AG08395 (cell line): ENCODE results near the gene CYP26B1.
A peak's percentile ranks its signal among the peaks of the same experiment; 100 is the strongest.
"Not testable (repeated sequence)": the region's sequence is repeated elsewhere in the genome, so short reads cannot be mapped to it uniquely, and the experiment has no call there.

ENCODE experiments used
- DNase-seq: peaks from one replicate; pipeline ENCODE4 v3.0.0; 2012; ENCODE audit warnings: mixed read lengths, low spot score

Gene CYP26B1

GRCh38 chr2:72109291-72109690 lies 38.4 kb downstream of the CYP26B1 start:
- no peak for DNase-seq

DNA sequence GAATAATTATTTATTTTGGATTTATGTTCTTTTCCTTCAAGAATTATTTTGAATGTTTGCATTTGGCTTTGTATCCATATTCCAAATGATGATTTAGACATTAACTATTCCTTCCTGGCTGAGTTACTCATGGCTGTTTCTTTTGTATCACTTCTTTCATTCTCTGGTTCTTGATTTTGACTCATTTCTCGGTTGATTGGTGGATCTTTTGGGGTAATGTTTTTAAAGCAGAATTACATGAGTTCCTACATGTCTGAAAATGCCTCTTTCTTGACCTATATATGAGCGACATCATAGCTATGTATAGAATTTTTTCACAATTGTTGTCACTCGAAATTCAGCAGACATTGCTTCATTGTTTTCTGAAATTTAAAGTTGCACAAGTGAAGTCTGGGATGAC lies 39.5 kb downstream of the CYP26B1 start:
- no peak for DNase-seq

- no peak for DNase-seq
Observed at GRCh38 chr2:72106978-72107377, 40.7 kb downstream of the CYP26B1 start.

- no peak for DNase-seq
Observed at GRCh38 chr2:72104821-72105588, 42.7 kb downstream of the CYP26B1 start.

GRCh38 chr2:72103690-72104089 lies 44.0 kb downstream of the CYP26B1 start:
- DNase-seq, result no peak

GRCh38 chr2:72103161-72103560 lies 44.5 kb downstream of the CYP26B1 start:
- no peak for DNase-seq

DNA sequence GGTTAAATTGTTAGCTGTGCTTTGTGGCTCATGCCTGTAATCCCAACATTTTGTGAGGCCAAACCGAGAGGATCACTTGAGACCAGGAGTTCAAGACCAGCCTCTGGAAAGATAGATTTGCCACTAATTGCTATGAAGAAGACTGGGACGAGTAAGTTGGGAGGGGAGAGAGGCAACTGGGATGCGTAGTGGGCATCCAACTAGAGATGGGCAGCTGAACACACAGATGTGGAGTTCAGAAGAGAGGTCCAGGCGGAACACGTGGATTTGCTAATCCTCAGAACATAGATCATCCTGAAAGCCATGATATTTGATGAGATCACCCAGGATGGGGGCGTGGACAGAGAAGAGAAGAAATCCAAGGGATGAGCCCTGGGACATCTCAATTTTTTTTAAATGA lies 48.7 kb downstream of the CYP26B1 start:
- no peak for DNase-seq

DNA sequence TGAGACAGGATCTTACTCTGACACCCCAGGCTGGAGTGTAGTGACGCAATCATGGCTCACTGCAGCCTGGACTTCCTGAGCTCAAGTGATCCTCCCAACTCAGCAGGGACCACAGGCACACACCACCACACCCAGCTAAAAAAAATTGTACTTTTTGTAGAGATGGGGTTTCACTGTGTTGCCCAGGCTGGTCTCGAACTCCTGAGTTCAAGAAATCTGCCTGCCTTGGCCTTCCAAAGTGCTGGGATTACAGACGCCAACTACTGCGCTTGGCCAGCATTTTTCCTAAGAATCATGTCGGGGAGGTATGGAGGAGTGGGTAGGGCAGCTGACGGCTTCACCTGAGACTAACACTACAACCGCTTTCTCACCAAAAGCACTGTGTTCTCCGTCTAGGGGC lies 50.4 kb downstream of the CYP26B1 start:
- no peak for DNase-seq

GRCh38 chr2:72096181-72096580 lies 51.5 kb downstream of the CYP26B1 start:
- no peak for DNase-seq

GRCh38 chr2:72095364-72095763 lies 52.3 kb downstream of the CYP26B1 start:
- no peak for DNase-seq

DNA sequence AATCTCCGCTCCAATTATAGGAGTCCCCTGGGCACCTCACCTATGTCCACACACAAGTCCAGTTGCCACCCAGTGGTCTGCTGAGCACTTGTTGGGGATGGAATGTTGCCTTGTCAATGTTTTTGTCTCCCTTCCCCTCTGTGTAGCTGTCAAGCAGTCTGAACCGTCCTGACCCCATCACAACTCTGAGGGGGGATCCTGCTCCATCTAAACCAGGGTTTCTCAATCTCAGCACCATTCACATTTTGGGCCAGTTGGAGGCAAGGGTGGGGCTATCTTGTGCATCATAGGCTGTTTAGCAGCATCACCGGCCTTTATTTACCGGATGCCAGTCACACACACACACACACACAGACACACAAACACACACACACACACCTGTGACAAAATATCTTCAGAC lies 53.0 kb downstream of the CYP26B1 start:
- no peak for DNase-seq

GRCh38 chr2:72092111-72092510 lies 55.6 kb downstream of the CYP26B1 start:
- DNase-seq, result no peak

DNA sequence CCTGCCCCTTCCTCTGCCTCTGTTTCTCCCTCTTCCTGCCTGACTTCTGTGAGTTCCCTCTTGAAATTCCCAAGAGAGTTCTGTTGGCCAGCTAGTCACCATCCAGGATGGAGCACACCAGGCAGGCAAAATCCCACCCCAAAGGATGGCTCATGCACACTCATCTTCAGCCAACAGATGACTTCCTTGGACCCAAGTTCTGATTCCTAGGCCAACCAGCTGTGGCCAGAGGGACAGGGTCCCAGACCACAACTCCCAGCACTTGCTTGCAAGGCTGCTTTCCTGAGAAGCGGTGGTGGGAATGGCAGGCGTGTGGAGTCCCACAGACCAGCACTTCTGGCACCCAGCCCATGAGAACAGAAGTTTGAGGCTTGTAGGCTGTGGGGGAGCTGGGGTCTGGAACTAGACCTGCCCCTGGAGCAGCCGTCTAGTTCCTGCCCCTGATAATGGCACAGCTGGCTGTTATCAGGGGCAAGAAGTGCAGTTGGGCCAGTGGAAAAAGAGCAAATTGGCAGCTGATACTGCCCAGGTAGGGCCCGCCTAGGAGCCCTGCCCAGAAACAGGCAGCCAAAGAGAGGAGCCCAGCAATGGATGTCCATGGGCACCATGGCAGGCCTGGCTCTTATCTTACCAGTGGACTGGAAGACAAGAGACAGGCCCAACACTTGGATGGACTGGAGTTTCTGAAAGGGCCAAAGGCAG lies 56.7 kb downstream of the CYP26B1 start:
- DNase-seq, result no peak

GRCh38 chr2:72090271-72090720 lies 57.4 kb downstream of the CYP26B1 start:
- DNase-seq, result no peak

- DNase-seq, result no peak
Observed at GRCh38 chr2:72089537-72089936, 58.1 kb downstream of the CYP26B1 start.

DNA sequence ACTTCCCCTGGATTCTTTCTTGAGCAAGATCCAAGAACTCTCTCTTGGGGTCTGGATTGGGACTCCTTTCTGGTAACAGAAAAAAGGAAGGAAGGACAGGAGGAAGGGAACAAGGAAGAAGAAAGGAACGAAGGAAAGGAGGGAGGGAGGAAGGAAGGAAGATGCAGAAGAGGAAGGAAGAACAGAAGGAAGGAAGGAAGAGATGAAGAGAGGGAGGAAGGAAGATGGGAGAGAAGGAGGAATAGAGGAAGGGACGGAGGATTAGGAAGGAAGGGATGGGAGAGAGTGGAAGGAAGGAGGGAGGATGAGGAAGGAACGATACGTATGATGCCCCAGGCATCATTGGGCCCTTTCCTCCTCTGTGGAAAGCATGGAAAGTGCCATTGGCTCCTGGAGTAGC lies 58.6 kb downstream of the CYP26B1 start:
- no peak for DNase-seq

DNA sequence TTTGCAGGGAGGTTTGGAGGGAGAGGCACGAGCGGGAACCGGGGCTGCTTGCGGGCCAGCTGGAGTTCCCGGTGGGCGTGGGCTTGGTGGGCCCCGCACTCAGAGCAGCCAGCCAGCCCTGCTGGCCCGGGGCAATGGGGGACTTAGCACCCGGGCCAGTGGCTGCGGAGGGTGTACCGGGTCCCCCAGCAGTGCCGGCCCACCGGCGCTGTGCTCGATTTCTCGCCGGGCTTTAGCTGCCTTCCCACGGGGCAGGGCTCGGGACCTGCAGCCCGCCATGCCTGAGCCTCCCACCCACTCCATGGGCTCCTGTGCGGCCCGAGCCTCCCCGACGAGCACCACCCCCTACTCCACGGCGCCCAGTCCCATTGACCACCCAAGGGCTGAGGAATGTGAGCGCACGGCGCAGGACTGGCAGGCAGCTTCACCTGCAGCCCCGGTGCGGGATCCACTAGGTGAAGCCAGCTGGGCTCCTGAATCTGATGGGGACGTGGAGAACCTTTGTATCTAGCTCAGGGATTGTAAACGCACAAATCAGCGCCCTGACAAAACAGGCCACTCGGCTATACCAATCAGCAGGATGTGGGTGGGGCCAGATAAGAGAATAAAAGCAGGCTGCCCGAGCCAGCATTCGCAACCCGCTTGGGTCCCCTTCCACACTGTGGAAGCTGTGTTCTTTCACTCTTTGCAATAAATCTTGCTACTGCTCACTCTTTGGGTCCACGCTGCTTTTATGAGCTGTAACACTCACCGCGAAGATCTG lies 60.6 kb downstream of the CYP26B1 start:
- DNase-seq, result not testable (repeated sequence)

- DNase-seq, result no peak
Observed at GRCh38 chr2:72085513-72085912, 62.1 kb downstream of the CYP26B1 start.

DNA sequence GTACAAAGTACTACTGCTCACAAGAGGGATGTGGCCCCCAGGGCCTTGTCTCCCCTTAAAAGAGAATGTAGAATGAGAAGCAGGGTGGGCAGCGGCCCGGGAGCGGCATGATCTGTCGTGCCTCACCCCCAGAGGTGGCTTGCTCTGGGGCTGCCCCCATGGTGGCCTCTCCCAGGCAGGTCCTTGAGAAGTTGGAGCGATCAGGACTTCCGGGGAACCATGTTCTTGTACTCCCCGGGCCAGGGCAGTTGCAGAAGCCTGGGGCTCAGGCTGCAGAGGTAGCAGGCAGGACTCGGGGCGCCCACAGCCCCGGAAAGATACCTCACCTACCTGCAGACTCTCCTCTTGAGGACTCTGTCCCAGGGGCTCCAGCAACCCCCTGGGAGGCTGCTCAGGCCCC lies 62.6 kb downstream of the CYP26B1 start:
- no peak for DNase-seq

DNA sequence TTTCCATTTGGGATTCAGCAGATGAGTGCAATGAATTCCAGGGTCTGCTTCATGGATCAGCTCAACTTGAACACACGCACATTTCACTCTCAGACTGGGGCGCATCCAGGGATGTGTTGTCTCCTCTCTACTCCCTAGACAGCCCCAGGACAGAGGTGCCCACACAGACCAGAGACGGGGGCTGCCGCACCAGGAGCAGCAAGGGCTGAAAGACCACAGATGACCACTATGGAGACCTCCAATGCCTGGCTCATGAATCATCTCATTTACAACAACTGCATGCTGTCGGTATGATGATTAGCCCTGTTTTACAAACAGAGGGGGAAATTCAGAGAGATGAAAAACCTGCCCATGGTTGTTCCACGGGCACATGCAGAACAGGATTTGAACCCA lies 63.1 kb downstream of the CYP26B1 start:
- DNase-seq, result no peak

DNA sequence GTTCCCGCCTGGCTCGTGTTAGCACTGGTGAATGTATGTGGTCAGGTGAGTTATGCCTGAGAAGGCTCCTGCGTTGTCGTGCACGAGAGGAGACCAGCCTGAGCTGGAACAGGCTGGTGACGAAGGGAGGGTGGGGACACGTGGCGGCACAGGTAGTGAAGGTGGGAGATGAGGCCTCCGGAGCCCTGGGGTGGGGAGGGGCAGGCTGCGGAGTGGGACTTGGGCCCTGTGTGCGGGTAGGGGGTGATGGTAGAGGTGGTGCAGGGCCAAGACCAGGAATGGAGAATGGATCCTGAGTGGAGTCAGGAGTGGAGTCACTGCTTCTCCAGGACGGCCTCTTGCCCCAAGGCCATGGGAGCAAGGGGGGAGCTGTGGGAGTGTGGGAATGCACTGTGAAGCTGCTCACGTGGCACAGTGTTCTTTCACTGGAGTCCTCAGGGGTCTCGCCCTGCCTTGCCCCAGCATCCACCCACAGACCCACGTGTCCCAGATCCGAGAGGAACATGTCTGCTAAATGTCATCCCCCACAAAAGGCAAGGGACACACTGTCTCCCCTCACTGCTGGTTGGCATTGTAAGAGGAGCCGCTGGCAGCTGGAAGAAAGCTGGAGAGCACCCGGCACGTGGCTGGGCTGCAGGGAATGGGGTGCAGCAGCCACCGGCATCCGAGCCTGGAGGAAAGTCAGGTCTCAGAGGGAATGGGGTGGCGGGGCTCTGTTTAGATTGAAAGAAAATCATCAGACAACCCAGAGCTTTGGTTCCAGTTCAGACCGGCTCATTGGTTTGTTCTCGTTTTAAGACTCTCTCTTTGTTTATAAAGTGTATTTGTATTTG lies 63.7 kb downstream of the CYP26B1 start:
- peak; percentile 21 for DNase-seq

DNA sequence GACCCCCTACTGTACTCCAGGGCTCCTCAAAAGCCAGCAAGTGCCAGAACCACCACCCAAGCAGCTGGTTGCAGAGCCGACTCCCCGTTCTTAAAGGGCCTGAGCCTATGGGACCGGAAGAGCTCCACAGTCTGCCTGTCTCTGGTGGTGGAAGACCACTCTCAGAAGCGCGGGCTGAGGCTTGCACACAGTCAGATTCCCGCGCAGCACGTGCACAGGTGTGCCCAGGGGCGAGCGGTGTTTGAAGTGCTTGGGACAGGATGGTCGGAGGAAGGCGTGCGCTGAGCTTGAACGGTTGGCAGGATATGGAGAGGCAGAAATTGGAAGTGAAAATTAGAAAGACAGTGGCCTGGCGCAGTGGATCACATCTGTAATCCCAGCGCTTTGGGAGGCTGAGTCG lies 64.8 kb downstream of the CYP26B1 start:
- DNase-seq, result no peak
